Central memory CD8-positive, alpha-beta T cell (primary cell): ENCODE measurements around the gene RGS1.

Source experiments
- ATAC-seq: fragments of 150-1000 bp; cut with Tn5 transposase; replicated peaks from 2 replicates; pipeline ENCODE4 v1.10.0; 2022; ENCODE audit warnings: mild to moderate bottlenecking, moderate FRiP score, moderate number of reproducible peaks; ENCODE audit not compliant: poor library complexity, severe bottlenecking; ENCODE audit errors: extremely low read depth
- DNase-seq, 2 donors: peaks; one replicate each; pipeline ENCODE4 v3.0.0; 2021; ENCODE audit warnings: low spot score in 2 of 2
- H3K27ac Mint-ChIP-seq: one replicate; pipeline ENCODE4 v1.8.0; 2022; ENCODE audit warnings: low read depth, mild to moderate bottlenecking, moderate library complexity, mixed read lengths
- H3K27me3 Mint-ChIP-seq: one replicate; pipeline ENCODE4 v1.8.0; 2022; ENCODE audit warnings: mixed read lengths
- H3K36me3 Mint-ChIP-seq: one replicate; pipeline ENCODE4 v1.8.0; 2022; ENCODE audit warnings: mild to moderate bottlenecking, moderate library complexity, mixed read lengths; ENCODE audit not compliant: insufficient read depth
- H3K4me1 Mint-ChIP-seq: one replicate; pipeline ENCODE4 v1.8.0; 2022; ENCODE audit warnings: mixed read lengths
- H3K4me3 Mint-ChIP-seq: one replicate; pipeline ENCODE4 v1.8.0; 2022; ENCODE audit warnings: mild to moderate bottlenecking, moderate library complexity, mixed read lengths
- H3K9me3 Mint-ChIP-seq: one replicate; pipeline ENCODE4 v1.8.0; 2022; ENCODE audit warnings: mixed read lengths

RGS1 gene

DNA sequence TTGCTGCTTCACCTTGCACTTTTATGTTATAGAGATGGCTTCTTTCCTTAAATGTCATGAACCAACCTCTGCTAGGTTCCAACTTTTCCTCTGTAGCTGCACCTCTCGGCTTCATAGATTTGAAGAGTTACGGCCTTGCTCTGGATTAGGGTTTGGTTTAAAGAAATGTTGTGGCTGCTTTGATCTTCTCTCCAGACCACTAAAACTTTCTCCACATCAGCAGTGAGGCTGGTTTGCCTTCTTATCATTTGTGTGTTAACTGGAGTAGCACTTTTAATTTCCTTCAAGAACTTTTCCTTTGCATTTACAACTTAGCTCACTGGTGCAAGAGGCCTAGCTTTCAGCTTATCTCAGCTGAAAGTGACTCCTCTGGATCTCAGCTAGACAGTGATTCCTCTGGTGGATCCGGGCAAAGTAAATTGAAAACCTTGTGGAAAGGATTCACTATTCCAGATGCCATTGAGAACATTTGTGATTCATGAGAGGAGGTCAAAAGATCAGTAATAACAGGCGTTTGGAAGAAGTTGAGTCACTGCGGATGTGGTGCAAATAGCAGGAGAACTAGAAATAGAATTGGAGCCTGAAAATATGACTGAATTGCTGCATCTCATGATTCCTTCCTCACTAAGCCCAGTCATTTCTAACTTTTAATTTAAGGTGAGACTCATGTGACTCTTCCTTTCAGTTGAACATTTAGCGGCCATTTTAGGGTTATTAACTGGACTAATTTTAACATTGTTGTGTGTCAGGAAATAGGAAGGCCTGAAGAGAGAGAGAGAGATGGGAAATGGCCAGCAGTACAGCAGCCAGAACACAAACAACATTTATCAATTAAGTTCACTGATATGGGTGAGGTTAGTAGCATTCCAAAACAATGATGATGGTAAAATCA, 16.2 kb upstream of the RGS1 start:
- Mint-ChIP-seq H3K27ac (peak overlapping the region; percentile 79), H3K36me3 (peaks cover 2% of the 10 kb centered on the region), H3K4me3 (no peak overlapping the region), H3K4me1 (peaks cover 14% of the 10 kb centered on the region), H3K9me3 (no peaks in the 10 kb centered on the region), H3K27me3 (no peaks in the 10 kb centered on the region)
- DNase-seq (no peak), ATAC-seq (no peak)

DNA sequence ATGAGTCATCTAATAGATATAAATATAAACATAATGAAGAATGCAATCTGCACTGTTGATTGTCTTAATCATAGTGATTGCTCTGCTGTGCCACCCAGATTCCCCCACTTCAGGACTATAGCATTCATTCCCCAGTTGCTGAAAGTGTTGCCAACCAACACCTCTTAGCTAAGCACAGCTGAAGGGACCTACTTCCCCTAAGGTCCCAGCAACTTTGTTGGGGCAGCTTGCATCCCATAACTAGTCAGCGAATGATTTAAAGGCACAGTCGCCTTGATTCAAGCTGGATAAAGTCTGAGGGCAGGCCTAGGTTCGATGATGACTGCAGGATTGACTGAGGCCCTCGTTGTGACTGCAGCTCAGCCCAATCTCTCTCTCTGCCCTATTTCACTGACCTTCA, 14.3 kb upstream of the RGS1 start:
- Mint-ChIP-seq H3K4me1 (peaks cover 22% of the 10 kb centered on the region), H3K27ac (no peak overlapping the region), H3K36me3 (peaks cover 2% of the 10 kb centered on the region), H3K27me3 (no peaks in the 10 kb centered on the region), H3K4me3 (no peak overlapping the region), H3K9me3 (no peaks in the 10 kb centered on the region)
- DNase-seq (no peak), ATAC-seq (no peak)

- no peak for DNase-seq
- Mint-ChIP-seq H3K4me3 (no peak overlapping the region), H3K27me3 (no peaks in the 10 kb centered on the region), H3K27ac (no peak overlapping the region), H3K9me3 (no peaks in the 10 kb centered on the region), H3K36me3 (peaks cover 2% of the 10 kb centered on the region), H3K4me1 (peaks cover 19% of the 10 kb centered on the region)
- ATAC-seq = no peak
These were observed 12.4 kb upstream of the RGS1 start for GRCh38 chr1:192563129-192563528.

- no peak for ATAC-seq
- Mint-ChIP-seq H3K4me1 (peaks cover 18% of the 10 kb centered on the region), H3K27me3 (no peaks in the 10 kb centered on the region), H3K36me3 (peaks cover 2% of the 10 kb centered on the region), H3K27ac (no peak overlapping the region), H3K4me3 (no peak overlapping the region), H3K9me3 (no peaks in the 10 kb centered on the region)
- DNase-seq = no peak
These were observed 11.5 kb upstream of the RGS1 start for GRCh38 chr1:192564099-192564498.

DNA sequence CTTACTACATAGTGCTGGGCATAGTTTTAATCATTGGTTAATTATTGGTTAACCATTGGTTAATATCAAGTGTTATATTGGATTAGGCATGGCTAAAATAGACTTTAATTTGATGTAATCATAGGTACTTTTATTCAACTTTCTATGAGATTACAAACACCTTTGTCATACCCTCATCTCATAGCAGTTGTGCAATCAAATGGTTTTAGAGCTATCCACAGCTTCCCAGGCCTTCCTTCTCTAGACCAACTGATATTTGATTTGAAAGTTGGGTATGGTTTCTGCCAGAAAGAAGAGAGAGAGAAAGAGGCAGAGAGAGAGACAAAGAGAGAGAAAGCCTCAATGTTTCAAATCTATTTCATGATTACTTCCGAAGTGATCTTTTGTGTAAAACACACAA, 9.6 kb upstream of the RGS1 start:
- Mint-ChIP-seq H3K27me3 (no peaks in the 10 kb centered on the region), H3K36me3 (no peaks in the 10 kb centered on the region), H3K27ac (no peak overlapping the region), H3K4me1 (peaks cover 17% of the 10 kb centered on the region), H3K9me3 (peaks cover 8% of the 10 kb centered on the region), H3K4me3 (no peak overlapping the region)
- DNase-seq = no peak
- no peak for ATAC-seq

- no peak overlapping the region for H3K27ac Mint-ChIP-seq
- H3K4me1 Mint-ChIP-seq = peaks cover 24% of the 10 kb centered on the region
- no peak overlapping the region for H3K4me3 Mint-ChIP-seq
- no peaks in the 10 kb centered on the region for H3K27me3 Mint-ChIP-seq
- DNase-seq = no peak
- ATAC-seq = no peak
- peaks cover 9% of the 10 kb centered on the region for H3K9me3 Mint-ChIP-seq
- H3K36me3 Mint-ChIP-seq = no peaks in the 10 kb centered on the region
These were observed 8.9 kb upstream of the RGS1 start for GRCh38 chr1:192566657-192567056.

DNA sequence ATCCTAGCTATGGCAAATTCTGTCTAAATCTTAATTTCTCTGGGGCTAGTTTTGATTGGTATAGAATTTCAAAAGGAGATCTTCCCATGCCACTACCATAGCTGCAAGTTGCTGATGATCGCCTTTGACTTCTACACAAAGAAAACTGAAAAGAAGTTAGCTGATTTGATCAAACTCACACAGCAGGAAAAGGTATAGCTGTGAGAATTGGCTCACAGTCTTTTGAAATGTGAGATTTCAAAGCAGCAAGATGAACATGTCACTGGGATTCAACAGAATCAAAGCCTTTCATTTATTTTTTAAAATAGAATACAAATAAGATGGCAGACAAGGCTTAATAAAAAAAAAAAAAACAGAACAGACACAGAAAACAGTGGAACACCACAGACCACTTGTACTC, 7.5 kb upstream of the RGS1 start:
- Mint-ChIP-seq H3K27ac (no peak overlapping the region), H3K9me3 (peaks cover 9% of the 10 kb centered on the region), H3K4me3 (no peak overlapping the region), H3K36me3 (no peaks in the 10 kb centered on the region), H3K4me1 (peaks cover 38% of the 10 kb centered on the region), H3K27me3 (no peaks in the 10 kb centered on the region)
- ATAC-seq (no peak), DNase-seq (no peak)

DNA sequence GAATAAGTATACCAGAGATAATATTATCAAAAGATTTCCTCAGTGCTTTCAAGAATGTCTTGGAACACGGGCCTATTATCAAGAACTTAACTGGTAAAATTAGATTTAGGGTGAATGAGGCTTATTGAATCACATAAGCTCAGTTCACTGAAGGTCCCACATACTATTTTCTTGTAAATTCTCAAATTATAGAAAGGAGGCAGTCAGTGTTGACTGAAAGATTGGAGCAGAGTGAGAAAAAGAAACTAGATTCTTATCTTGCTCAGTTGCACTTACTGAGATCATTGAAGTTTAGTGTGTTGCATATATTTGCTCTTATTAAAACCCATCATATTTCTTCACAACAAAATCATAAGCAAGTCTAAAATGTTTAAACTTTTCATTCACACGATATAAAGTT, 3.9 kb upstream of the RGS1 start:
- peak overlapping the region; percentile 74 for H3K27ac Mint-ChIP-seq
- no peaks in the 10 kb centered on the region for H3K27me3 Mint-ChIP-seq
- H3K4me3 Mint-ChIP-seq = no peak overlapping the region
- H3K36me3 Mint-ChIP-seq = peaks cover 6% of the 10 kb centered on the region
- peaks cover 52% of the 10 kb centered on the region for H3K4me1 Mint-ChIP-seq
- H3K9me3 Mint-ChIP-seq = peaks cover 9% of the 10 kb centered on the region
- ATAC-seq = peak; percentile 9
- no peak for DNase-seq

DNA sequence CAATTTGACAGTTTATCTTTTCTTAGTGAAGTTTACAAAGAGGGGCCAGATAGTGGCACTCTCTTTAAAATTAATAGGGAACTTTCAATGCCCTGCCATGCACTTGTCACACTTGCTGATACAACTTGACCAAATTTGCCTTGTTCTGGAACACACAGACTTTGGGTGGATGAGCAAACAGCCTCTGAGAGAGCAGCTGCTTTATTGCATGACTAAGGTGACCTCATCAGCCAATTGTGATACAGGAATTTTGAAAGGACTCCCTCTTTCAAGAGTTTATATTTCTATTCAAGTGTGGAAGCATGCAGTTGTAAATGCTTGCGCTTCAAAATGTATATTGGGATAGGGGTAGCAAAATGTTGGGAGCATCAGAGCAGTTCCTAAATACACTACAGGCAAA, 2.1 kb upstream of the RGS1 start:
- no peaks in the 10 kb centered on the region for H3K27me3 Mint-ChIP-seq
- H3K9me3 Mint-ChIP-seq = peaks cover 9% of the 10 kb centered on the region
- peaks cover 64% of the 10 kb centered on the region for H3K4me1 Mint-ChIP-seq
- H3K36me3 Mint-ChIP-seq = peaks cover 18% of the 10 kb centered on the region
- DNase-seq (no peak), ATAC-seq (no peak)
- no peak overlapping the region for H3K4me3 Mint-ChIP-seq
- peak overlapping the region; percentile 74 for H3K27ac Mint-ChIP-seq

DNA sequence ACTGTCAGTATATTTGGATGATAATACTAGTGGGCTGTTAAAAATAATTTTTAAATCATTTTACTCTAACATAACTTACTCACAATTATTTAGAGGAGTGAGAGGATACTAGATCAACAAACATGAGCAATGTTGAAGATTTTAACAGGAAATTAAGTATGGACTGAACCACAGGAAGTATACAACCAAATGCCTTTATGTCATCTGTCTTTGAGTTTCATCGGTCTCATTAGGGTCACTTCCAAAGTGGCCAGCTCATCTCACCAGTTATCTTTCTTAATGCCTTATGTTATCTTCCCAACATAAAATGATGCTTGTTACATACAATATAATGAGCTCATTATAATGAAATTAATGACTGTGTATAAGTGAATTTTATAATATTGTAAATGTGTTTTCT, 1.5 kb upstream of the RGS1 start:
- Mint-ChIP-seq H3K36me3 (peaks cover 23% of the 10 kb centered on the region), H3K4me3 (no peak overlapping the region), H3K27me3 (no peaks in the 10 kb centered on the region), H3K9me3 (peaks cover 9% of the 10 kb centered on the region), H3K4me1 (peaks cover 70% of the 10 kb centered on the region), H3K27ac (peak overlapping the region; percentile 74)
- no peak for DNase-seq
- ATAC-seq = no peak

- no peaks in the 10 kb centered on the region for H3K9me3 Mint-ChIP-seq
- peak overlapping the region; percentile 88 for H3K4me3 Mint-ChIP-seq
- H3K36me3 Mint-ChIP-seq = peaks cover 32% of the 10 kb centered on the region
- no peaks in the 10 kb centered on the region for H3K27me3 Mint-ChIP-seq
- peaks cover 64% of the 10 kb centered on the region for H3K4me1 Mint-ChIP-seq
- ATAC-seq = no peak
- peak overlapping the region; percentile 98 for H3K27ac Mint-ChIP-seq
- no peak for DNase-seq
These were observed 894 bp downstream of the RGS1 start for GRCh38 chr1:192576190-192577144.

- Mint-ChIP-seq H3K36me3 (peaks cover 32% of the 10 kb centered on the region), H3K4me1 (peaks cover 54% of the 10 kb centered on the region)
These were observed 1.9 kb downstream of the RGS1 start for GRCh38 chr1:192577145-192578140.

More at GRCh38 chr1:192577145-192578140, 1.9 kb downstream of the RGS1 start:
- no peak for ATAC-seq
- Mint-ChIP-seq H3K27me3 (no peaks in the 10 kb centered on the region), H3K4me3 (peak overlapping the region; percentile 50), H3K27ac (peak overlapping the region; percentile 98), H3K9me3 (no peaks in the 10 kb centered on the region)
- DNase-seq = no peak
